Stimulated activated CD8-positive, alpha-beta memory T cell treated with anti-CD3 and anti-CD28 coated beads, Interleukin-2, amount 100 ng/mL, for 48 hours (primary cell): ENCODE data around the gene VPS54.

ENCODE experiments used
- DNase-seq, 2 donors: peaks; one replicate each; pipeline ENCODE4 v3.0.0-alpha.2; 2020; ENCODE audit warnings: low read depth in 2 of 2

VPS54 gene

GRCh38 chr2:63844616-63845015, 174.6 kb downstream of the VPS54 start:
- no peak for DNase-seq

- DNase-seq = no peak
These were observed 175.4 kb downstream of the VPS54 start for GRCh38 chr2:63843791-63844190.

GRCh38 chr2:63843093-63843492, 176.1 kb downstream of the VPS54 start:
- no peak for DNase-seq

GRCh38 chr2:63842149-63843061, 176.8 kb downstream of the VPS54 start:
- no peak for DNase-seq
